Stimulated activated CD4-positive, alpha-beta T cell treated with anti-CD3 and anti-CD28 coated beads, Interleukin-12 subunit alpha, Interleukin-12 subunit beta, amount 100 ng/mL, for 24 hours (primary cell): ENCODE measurements around the gene SUPT16H.
"Not testable (repeated sequence)": the region's sequence is repeated elsewhere in the genome, so short reads cannot be mapped to it uniquely, and the experiment has no call there.

ENCODE experiments used
- DNase-seq, 2 experiments: peaks; one replicate each; pipeline ENCODE4 v3.0.0-alpha.2; 2020; ENCODE audit warnings: low read depth in 2 of 2

Gene SUPT16H

GRCh38 chr14:21367582-21368144 is 16.2 kb downstream of the SUPT16H start:
- no peak for DNase-seq

GRCh38 chr14:21356511-21356910 is 27.3 kb downstream of the SUPT16H start:
- no peak for DNase-seq

GRCh38 chr14:21352587-21352986 is 31.2 kb downstream of the SUPT16H start:
- DNase-seq = no peak

- DNase-seq = no peak
These were observed 33.3 kb downstream of the SUPT16H start for GRCh38 chr14:21350539-21350938.

GRCh38 chr14:21347201-21347600 is 36.6 kb downstream of the SUPT16H start:
- DNase-seq = no peak

- no peak for DNase-seq
These were observed 37.2 kb downstream of the SUPT16H start for GRCh38 chr14:21346532-21347135.

GRCh38 chr14:21343035-21343794 is 40.6 kb downstream of the SUPT16H start:
- no peak for DNase-seq

- DNase-seq = no peak
These were observed 49.5 kb downstream of the SUPT16H start for GRCh38 chr14:21334202-21334906.

- no peak for DNase-seq
These were observed 50.9 kb downstream of the SUPT16H start for GRCh38 chr14:21332950-21333349.

- no peak for DNase-seq
These were observed 56.8 kb downstream of the SUPT16H start for GRCh38 chr14:21326972-21327371.

- DNase-seq = no peak
These were observed 61.1 kb downstream of the SUPT16H start for GRCh38 chr14:21322716-21323115.

GRCh38 chr14:21320913-21321312 is 62.9 kb downstream of the SUPT16H start:
- no peak for DNase-seq

GRCh38 chr14:21317398-21317797 is 66.4 kb downstream of the SUPT16H start:
- no peak for DNase-seq

GRCh38 chr14:21313512-21313911 is 70.3 kb downstream of the SUPT16H start:
- no peak for DNase-seq

- DNase-seq = no peak
These were observed 72.2 kb downstream of the SUPT16H start for GRCh38 chr14:21311614-21312013.

- no peak for DNase-seq
These were observed 73.9 kb downstream of the SUPT16H start for GRCh38 chr14:21309956-21310355.

GRCh38 chr14:21309238-21309636 is 74.6 kb downstream of the SUPT16H start:
- DNase-seq = no peak

- peak; percentile 64 to 76 for DNase-seq
These were observed 75.2 kb downstream of the SUPT16H start for GRCh38 chr14:21308479-21309237.

- DNase-seq = no peak
These were observed 75.7 kb downstream of the SUPT16H start for GRCh38 chr14:21308132-21308478.

GRCh38 chr14:21307637-21308036 is 76.2 kb downstream of the SUPT16H start:
- no peak for DNase-seq

GRCh38 chr14:21302836-21303140 is 81.0 kb downstream of the SUPT16H start:
- DNase-seq = not testable (repeated sequence)
